ENCODE data around the gene SHISA3. TPM values are rescaled to one million over a fixed set of nuclear protein-coding genes. Genes with fewer than 3 reads are reported as not detected.

SHISA3 gene
- total RNA-seq, 1 donor from 2014 or later: 3.0 TPM

GRCh38 chr4:42436928-42437565, 39.8 kb downstream of the SHISA3 start:
- TF ChIP-seq CTCF (conservative IDR thresholded peaks at IDR 0.05; ENCODE audit: low read depth, low read length): no peak
- no peak for DNase-seq (ENCODE audit: low read depth)
- H3K4me3 ChIP-seq (ENCODE audit: low read depth, low read length): no peak overlapping the region

GRCh38 chr4:42440083-42440482, 42.8 kb downstream of the SHISA3 start:
- H3K4me3 ChIP-seq (ENCODE audit: low read depth, low read length): no peak overlapping the region
- DNase-seq (ENCODE audit: low read depth): no peak
- no peak for TF ChIP-seq CTCF (conservative IDR thresholded peaks at IDR 0.05; ENCODE audit: low read depth, low read length)

- no peak for TF ChIP-seq CTCF (conservative IDR thresholded peaks at IDR 0.05; ENCODE audit: low read depth, low read length)
- H3K4me3 ChIP-seq (ENCODE audit: low read depth, low read length): no peak overlapping the region
- no peak for DNase-seq (ENCODE audit: low read depth)
Observed at GRCh38 chr4:42442601-42443000, 45.3 kb downstream of the SHISA3 start.

GRCh38 chr4:42445038-42445437, 47.8 kb downstream of the SHISA3 start:
- no peak for TF ChIP-seq CTCF (conservative IDR thresholded peaks at IDR 0.05; ENCODE audit: low read depth, low read length)
- no peak for DNase-seq (ENCODE audit: low read depth)
- H3K4me3 ChIP-seq (ENCODE audit: low read depth, low read length): no peak overlapping the region

GRCh38 chr4:42446823-42447222, 49.5 kb downstream of the SHISA3 start:
- DNase-seq (ENCODE audit: low read depth): no peak
- H3K4me3 ChIP-seq (ENCODE audit: low read depth, low read length): no peak overlapping the region
- TF ChIP-seq CTCF (conservative IDR thresholded peaks at IDR 0.05; ENCODE audit: low read depth, low read length): no peak

Other genes starting within 250 kb of the SHISA3 start
- gene BEND4, start 244.8 kb upstream of the SHISA3 start, total RNA-seq: 0.06 and 0.14 TPM in 2 replicates